GM19372 (cell line): ENCODE results near the gene MAPK11.

Source experiments
- ATAC-seq: cut with Tn5 transposase; IDR thresholded peaks from one replicate; pipeline ENCODE4 v1.9.1; 2021; ENCODE audit warnings: mild to moderate bottlenecking, low read depth, moderate library complexity; ENCODE audit not compliant: unreplicated experiment

Gene MAPK11

GRCh38 chr22:50269970-50270665 lies at the start of gene MAPK11:
Gene MAPK11 (minus strand): TSS chr22:50270380. CDS start chr22:50270292, 88 bp downstream.
- ATAC-seq, result no peak

GRCh38 chr22:50319503-50319951 lies 49.3 kb upstream of the MAPK11 start:
- ATAC-seq, result no peak

GRCh38 chr22:50318698-50319411 lies 48.7 kb upstream of the MAPK11 start:
- ATAC-seq, result no peak

- no peak for ATAC-seq
Measured at GRCh38 chr22:50318356-50318697, 48.1 kb upstream of the MAPK11 start.

DNA sequence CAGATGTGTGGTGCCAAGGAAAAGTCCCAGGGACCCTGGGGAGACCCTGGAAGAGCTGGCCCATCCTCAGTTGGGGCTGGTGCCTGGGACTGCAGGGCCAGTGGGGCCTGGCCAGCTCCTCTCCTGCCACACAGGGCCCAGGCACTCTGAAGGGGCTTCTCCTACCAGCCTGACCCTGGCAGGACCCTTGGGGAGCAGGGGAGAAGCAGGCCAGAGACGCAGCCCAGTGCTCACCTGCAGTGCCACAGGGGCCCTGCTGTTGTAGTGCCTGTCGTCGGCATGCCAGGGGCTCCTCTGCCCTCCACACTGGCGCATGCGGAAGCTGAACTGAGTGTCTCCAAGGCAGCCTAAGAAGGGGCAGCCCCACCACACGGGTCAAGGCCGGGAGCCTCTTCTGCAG lies 47.5 kb upstream of the MAPK11 start:
- no peak for ATAC-seq

- ATAC-seq, result no peak
Measured at GRCh38 chr22:50317178-50317577, 47.0 kb upstream of the MAPK11 start.

DNA sequence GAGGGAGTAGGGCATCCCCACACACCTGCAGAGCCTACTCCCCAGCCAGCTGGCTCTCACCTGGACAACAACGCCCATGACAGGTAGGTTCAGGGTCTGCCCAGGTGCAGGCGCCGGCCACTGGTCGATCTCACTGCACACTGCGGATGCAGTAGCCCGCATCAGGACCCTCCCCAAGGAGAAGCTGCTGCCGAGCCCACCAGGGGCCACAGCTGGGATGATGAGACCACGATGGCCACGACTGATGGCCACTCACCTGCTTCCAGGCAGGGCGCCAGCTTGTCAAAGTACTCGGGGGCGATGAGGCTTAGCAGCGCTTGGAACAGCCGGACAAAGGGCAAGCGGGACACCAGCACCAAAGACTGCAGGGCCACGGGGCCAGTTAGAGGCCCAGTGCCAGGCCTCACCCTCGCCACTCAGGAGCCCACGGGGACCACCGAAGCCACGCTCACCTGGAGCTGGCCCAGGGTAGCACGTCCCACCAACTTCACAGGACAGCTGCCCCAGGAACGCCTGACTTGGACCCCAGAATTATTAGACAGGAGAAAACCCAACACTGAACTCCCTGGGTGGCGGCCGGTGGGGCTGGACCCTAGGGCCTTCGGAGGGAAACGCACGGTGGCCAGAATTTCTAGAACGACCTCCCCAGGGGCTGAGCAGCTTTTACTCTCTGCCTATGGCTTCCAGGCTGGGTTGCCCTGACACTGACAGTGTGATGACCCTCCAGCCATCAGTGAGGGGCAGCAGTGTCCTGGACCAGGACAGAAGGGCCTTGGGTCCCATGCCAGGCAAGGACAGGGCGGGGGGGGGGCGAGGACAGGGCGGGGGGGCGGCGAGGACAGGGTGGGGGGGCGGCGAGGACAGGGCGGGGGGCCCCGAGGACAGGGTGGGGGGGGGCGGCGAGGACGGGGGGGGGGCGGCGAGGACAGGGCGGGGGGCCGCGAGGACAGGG lies 46.2 kb upstream of the MAPK11 start:
- ATAC-seq, result no peak

DNA sequence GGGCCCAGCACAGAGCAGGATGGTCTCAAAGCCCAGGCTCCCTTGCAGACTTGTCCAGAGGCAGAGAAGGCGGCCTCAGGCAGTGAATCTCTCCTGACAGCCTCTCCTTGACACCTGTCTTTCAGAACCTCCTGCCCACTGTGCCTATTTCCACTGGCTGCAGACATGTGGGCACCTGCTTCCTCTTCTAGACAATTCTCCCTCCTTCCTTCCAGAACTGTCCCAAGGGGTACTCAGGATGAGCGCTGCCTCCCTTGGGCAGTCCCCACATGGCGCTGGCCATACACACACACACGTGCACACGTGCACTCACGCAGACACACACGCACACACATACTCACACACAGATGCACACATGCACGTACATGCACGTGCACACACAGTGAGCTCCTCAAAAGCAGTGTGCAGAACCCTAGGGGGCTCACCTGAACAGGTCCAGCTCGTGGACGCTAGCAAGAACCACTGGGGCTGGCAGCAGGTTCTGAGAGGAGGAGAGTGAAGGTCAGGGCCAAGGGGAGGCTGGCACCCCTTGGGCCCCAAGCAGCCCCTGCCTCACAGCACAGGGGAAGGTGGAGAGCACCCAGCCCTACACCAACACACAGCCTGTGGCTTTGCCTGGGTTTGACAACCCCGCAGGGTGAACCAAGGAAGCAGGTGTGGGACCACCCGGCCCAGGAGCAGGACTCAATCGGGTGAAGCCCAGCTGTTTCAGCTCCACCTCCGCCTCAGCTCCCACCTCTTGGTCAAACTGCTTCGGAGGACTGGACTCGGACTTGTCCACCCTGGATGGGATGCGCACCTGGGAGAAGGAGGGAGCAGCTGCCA lies 45.3 kb upstream of the MAPK11 start:
- ATAC-seq, result no peak

- peak; percentile 53 for ATAC-seq
Measured at GRCh38 chr22:50314455-50315288, 44.5 kb upstream of the MAPK11 start.

DNA sequence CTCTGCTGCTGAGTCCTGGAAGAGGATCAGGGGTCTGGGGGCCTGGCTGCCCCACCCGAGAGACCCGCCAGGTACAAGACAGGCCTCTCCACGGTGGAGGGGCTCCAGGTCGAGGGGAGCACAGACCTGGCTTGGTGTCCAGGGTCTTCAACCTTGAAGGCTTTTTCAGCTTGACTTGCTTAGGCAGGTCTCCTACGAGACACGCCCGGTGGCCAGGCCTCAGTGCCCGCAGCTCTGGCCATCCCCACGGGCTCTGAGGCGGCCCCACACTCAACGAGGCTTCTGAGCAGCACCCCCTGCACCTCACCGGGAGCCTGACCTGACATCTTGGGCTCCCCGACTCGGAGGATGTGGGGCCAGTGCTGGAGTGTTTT lies 43.9 kb upstream of the MAPK11 start:
- ATAC-seq, result no peak

- no peak for ATAC-seq
Measured at GRCh38 chr22:50313600-50313999, 43.4 kb upstream of the MAPK11 start.

DNA sequence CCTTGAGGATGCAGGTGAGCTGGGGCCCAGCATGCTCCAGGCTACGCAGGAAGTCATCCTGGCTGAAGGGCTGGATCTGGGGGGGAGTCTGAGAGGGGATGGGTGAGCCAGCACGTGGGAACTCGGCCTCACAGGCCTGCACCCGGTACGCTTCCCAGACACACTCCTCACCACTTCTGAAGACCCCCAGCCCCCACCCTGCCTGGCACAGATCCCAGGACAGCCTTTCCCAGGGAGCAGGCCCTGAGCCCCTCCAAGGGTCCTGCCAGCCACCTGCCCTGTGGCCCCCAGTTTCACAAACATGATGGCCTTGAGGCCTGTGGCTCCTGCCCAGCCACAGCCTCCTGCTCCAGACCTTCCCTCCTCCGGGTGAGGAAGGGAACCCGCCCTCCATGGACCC lies 42.8 kb upstream of the MAPK11 start:
- ATAC-seq, result no peak

DNA sequence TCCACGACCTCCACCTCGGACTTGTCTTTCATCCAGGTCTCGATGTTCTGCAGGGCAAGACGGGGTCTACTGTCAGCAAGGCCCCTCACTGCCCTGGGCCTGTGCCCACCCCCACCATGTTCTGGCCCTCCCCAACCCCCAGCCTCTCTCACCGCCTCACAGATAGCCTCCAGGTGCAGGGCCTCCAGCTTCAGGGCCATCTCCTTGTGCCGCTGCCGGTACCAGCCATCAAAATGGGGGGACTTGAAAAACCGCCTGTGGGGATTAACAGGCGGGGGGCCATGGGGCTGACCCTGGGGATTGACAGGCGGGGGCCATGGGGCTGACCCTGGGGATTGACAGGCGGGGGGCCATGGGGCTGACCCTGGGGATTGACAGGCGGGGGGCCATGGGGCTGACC lies 42.2 kb upstream of the MAPK11 start:
- ATAC-seq, result no peak

DNA sequence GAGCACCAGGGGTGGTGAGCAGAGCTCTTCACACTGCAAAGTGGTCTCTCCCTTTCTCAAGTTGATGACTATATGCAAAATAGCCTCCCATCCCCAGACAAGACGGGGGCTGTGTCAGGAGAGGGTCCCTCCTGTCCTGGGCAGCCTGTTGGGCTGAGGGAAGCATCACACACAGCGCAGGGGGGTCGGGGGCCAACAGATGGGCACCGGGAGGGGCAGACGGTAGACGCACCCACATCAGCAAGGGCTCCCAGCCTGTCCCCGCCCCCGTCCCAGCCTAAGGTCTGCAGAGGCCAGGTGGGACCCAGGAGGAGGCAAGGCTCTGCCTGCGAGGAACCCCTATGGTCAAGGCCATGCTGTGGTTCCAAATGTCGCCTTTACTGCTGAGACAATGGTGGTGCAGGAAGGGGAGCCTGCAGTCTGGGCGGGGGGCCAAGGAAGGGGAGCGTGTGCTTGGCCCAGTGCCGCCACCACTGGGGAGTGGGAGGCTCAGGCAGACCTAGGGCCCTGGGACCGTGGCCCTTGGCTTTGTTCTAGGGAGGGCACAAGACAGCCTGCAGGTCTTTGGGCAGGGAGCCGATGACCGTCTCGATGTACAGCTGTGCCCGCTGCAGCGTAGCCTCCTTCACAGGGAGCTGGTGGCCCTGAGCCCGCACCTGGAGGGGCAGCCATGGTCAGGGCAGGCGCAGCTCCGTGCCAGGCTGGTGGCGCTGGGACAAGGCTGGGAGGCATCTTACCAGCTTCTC lies 41.6 kb upstream of the MAPK11 start:
- no peak for ATAC-seq

DNA sequence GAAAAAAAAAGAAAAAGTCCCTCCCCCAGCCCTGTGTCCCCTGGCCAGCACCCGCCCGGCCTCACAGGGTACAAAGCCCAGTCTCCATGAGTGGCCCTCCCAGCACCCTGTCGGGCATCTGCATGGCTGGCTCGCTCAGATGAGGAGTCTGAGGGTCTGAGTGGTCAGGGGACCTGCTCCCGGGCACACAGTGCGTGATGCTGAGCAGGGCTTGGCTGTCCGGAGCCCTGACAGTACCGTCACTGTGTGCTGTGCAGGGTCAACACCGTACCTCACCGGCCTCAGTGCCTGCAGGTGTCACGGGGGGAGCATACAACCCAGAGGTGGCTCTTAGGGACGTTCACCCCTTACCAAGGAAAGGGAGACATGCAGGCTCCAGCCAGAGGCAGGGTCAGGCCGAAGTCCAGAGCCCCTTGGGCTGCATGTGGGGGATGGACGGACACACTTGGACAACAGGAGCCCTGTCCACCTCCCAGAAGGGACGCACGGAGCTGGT lies 40.8 kb upstream of the MAPK11 start:
- ATAC-seq, result no peak

DNA sequence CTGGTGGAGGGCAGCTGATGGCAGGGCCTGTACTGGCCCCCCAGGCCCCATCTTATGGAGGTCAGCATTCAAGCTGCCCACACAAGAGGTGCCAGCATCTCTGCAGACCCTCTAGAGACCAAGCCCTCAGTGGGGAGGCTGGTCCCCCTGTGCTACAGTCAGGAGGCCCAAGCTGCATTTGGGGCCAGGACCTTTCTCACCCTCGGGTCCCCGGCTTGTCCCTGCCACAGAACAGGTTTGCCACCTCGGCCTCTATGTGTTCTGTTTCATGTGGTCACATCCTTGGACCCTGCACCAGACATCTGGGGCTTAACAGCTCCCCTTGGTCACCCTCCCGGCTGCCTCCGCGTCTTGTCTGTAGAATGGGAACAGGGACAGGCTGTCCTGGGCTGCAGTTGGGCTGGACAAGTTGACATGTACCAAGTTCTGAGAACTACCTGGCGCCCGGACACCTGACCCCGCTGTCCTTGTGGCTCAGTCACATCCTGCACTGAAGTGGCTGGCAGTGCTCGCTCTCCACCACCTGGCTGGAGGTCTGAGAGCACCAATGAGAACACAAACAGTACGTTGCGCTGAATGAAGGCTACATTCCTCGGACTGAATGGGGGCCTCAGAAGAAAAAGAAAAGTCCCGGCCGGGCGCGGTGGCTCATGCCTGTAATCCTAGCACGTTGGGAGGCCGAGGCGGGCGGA lies 40.0 kb upstream of the MAPK11 start:
- ATAC-seq, result no peak

- ATAC-seq, result no peak
Measured at GRCh38 chr22:50309601-50309991, 39.4 kb upstream of the MAPK11 start.

GRCh38 chr22:50308986-50309600 lies 38.9 kb upstream of the MAPK11 start:
- ATAC-seq, result no peak
